DLD1 (cell line): ENCODE measurements around the gene PPM1F.

Experiments
- in situ Hi-C: cut with HindIII; loops from 2 replicates; pipeline ENCODE4 v1.10.0; 2017; ENCODE audit warnings: low sequenced_read_pairs

The PPM1F gene

GRCh38 chr22:21952586-21953571 is at the start of gene PPM1F:
PPM1F (minus strand) TSS chr22:21952848; CDS start chr22:21946048, 6,800 bp downstream.
- in situ Hi-C loops = no loop called here

- in situ Hi-C loops = loop anchor here (10.0 kb wide), 1 partner anchor 343 kb away; no protein-coding TSS in a partner anchor
Observed at GRCh38 chr22:22001664-22002525, 49.2 kb upstream of the PPM1F start.

DNA sequence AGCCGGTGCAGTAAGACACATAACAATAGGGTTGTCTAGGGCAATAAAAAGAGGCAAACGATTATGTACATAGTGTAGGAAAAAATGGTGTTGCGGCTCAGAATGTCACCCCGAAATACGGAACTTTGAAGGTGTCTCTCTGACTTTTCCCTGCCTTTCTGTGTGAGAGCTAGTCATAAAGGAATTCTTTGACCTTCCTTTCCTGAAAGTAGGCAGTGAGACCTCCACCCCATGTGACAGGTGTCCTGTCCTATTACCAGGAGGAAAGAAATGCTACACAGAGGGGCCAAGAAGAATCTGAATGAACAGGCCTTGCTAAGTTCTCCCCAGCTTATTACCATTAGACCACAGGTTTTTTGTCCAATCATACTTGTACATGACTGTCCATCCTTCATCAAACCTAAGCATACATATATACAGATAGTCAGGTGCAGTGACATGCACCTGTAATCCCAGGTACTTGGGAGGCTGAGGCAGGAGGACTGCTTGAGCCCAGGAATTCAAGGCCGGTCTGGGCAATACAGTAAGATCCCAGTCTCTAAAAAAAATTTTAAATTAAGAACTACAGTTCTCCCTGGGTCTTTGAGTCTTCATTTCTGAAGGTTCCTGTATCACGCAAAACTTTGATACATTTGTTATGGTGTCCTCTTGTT is 46.1 kb upstream of the PPM1F start:
- in situ Hi-C loops = no loop called here

DNA sequence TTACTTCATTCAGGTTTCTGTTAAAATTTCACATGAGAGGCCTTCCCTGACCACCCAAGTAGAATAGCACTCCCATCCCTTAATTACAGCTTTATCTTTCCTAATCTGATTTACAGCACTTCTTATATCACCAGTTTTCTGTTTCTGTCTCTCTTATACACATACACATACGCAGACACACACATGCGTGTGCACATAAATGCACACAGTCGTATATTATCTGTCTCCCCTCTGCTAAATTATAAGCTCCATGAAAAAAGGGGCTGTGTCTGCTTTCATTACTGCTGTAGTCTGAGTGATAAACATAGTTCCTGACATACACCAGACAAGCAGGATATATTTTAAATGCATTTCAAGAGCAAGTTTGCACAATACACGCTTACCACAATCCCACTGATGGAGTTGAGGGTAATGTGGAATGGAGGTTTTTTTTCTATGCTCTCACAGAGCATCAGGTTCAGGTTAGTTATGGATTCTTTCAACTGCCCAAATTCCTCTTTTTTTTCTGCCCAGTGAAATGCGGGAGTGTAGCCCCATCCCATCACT is 43.6 kb upstream of the PPM1F start:
- in situ Hi-C loops = no loop called here

GRCh38 chr22:21995660-21996059 is 43.0 kb upstream of the PPM1F start:
- in situ Hi-C loops = no loop called here

- in situ Hi-C loops = no loop called here
Observed at GRCh38 chr22:21994881-21995444, 42.3 kb upstream of the PPM1F start.

DNA sequence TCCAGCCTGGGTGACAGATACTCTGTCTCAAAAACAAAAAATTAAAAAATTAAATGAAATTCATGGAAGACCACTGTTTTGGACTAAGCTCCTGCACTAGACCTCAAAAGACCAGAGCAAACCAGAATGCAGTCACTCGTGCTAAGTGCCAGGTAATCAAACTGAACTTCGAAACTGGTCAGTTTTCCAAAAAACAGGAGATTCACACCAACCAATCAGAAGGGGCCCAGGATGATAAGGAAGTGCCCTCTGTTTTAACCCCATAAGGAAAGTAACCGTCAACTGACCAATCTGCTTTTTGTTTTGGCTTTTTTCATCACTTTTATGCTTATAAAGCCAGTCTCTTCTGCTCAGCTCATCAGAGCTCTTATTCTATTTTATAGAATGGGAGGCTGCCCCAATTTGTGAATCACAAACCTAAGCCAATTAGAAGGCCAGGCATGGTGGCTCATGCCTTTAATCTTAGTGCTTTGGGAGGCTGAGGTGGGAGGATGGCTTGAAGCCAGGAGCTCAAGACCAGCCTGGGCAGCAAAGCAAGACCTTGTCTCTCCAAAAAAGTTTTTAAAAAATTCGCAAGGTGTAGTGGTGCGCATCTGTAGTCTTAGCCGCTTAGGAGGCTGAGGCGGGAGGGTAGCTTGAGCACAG is 40.1 kb upstream of the PPM1F start:
- in situ Hi-C loops = no loop called here

DNA sequence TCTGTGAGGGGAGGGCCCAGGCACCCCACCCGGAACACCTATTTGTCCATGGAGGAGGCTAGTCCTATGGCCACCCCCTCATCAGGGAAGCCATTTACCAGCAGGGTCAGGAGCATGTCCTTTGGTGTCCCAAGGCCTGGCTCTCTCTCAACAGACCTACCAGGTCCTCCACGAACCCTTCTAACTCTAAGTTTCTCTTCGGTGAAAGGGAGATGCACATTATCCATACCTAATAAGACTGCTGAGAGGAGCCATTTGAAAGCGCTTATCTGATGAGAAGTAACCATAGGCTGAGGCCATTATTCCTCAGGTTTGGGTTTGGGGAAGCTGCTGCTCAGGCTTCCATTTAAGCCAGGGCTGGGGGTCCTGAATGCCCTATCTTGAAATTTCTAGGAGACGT is 39.1 kb upstream of the PPM1F start:
- in situ Hi-C loops = no loop called here

GRCh38 chr22:21991304-21991596 is 38.6 kb upstream of the PPM1F start:
- in situ Hi-C loops = no loop called here

GRCh38 chr22:21990445-21991303 is 38.0 kb upstream of the PPM1F start:
- in situ Hi-C loops = no loop called here

DNA sequence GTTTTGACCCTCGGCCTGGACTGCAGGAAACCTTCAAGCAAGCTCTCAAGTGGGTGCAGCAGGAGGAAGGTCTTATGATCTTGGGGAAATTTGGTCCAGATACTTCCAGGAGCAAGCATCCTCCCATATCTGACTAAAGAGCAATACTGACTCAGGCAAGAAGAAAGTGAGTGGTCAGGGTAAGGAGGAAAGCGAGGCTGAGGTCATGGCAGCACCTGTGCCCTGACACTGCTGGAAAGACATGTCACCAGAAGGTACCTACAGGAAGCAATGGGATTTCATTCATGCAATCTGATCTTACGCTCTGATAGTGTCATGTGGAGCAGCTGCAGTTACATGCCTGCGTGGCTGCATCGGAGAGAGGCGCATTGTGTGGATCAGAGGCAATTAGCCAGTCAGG is 36.4 kb upstream of the PPM1F start:
- in situ Hi-C loops = no loop called here

- in situ Hi-C loops = no loop called here
Observed at GRCh38 chr22:21985214-21985613, 32.6 kb upstream of the PPM1F start.

DNA sequence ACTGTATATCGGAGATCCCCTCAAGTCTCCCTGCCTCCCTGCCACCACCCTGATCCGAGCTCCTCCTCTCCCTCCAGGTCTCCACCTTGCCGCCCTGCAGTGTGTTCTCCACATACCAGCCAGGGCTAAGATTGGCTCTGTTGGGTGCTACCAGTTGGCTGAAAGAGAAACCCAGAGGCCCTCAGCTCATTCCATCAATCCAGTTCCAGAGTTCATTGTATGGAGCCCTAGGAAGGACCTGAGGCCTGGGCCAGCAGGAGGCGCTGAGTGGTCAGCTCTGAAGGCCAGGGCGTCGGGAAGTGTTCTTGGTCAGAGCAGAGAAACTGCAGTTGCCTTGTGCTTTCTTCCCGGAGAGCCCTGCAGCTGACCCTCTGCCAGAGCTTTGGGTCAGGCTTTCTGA is 32.1 kb upstream of the PPM1F start:
- in situ Hi-C loops = no loop called here

DNA sequence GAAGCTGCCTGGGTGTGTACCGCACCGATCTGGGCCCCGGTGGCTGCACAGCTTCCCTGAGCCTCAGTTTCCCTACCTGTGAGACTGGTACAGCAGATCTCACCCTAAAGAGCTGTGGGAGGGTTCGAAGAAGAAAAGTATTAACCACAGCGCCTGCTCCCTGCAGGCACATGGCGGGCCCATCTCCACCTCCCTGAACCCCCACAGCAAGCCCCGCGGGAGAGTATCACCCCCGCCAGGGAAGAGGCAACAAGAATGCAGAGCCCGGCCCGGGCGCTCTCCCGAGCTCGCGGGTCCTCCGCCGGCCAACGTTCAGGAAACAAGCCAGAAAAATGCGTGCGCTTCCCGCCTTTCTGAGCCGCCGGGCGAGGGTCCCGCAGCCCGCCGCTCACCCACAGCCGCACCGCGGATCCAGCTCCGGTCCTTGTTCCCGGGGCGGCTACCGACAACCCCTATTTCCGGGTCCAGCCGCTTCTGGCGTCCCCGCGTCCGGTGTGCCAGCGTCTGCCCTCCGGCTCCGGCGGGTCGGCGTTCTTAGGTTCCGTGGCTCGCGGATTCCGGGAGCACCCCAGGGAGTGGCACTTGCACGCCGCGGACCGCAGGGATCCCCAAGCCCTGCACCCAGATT is 29.8 kb upstream of the PPM1F start, which contains the start of gene TOP3B:
Gene TOP3B (minus strand): TSS at position 450 of the 628 bp plus-strand sequence. CDS start 7,078 bp downstream, outside the sequence.
- in situ Hi-C loops = no loop called here

DNA sequence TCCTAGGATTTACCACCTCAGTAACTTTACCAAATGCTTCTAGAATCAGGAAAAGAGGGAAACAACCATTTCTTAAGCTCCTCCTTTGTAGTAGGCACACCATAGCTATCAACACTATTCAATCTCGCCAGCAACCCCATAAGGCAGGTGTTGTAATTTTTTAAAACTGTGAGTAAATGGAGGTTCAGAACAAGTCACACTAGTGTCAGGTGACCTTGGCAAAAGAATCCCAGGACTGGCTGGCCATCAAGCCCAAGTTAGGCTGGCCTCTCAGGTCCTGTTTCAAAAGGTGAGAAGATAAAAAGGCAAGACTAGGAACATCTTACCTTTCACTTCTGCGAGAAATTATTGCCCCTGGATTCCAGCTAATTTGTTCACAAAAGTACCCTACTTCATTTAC is 29.2 kb upstream of the PPM1F start:
- in situ Hi-C loops = no loop called here

GRCh38 chr22:21980547-21980946 is 27.9 kb upstream of the PPM1F start:
- in situ Hi-C loops = no loop called here

DNA sequence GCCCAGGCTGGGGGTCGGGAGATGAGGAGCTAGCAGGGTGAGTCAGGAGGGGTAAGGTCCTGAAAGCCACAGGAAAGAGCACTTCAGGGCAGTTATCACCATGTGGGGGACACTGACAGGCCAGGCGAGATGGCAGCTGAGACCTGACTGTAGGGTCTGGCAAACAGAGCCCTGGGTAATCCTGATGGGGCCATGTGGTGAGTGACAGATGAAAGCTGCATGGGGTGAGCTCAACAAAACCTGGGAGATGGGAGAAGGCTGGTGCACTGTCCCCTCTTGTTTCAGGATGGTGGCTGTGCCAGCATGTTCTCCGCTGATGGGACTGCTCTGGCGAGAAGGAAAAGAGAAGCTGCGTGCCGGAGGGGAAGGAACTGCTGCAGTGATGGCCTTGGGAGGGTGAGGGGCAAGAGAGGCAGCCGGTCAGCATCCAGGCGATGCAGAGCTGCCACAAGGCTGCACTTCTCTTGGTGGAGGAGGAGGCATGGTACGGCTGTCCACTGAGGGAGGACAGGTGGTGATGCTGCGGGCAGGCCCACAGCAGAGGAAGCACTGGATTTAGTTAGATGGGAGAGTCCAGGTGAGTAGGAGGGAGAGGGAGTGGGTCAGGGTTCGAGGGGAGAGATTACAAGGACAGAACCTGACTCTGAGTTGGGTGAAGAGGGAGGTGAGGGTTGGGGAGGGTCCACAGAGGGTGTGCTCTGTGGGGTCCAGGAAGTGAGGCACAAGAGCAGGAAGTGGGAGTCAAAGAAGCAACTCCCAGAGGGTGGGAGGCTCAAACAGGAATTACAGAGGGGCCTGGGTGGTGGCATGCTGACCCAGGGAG is 26.1 kb upstream of the PPM1F start:
- in situ Hi-C loops = no loop called here

DNA sequence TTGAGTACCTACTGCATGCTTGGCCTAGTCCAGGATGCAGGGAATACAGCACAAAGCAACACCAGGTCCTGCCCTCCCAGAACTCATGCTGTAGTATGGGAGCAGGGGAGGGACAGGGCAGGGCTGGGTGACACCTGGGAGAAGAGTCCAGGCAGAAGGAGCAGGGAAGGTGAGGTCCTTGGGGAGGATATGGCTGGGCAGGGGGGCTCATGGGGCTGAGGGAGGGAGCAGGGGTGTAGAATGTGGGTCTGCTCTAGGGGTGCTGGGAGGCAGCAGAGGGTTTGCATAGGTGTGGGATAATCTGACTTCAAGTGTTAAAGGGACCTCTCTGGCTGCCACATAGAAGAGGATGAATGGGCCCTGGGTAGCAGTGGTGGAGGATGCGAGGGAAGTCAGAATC is 25.2 kb upstream of the PPM1F start:
- in situ Hi-C loops = no loop called here
